Endothelial cell of hepatic sinusoid (primary cell): ENCODE results near the gene TMEM45A.
"Not testable (repeated sequence)": the region's sequence is repeated elsewhere in the genome, so short reads cannot be mapped to it uniquely, and the experiment has no call there.

Experiments
- in situ Hi-C: cut with HindIII; loops from 2 replicates; pipeline ENCODE4 v1.10.0; 2017; ENCODE audit warnings: low sequenced_read_pairs

TMEM45A gene

GRCh38 chr3:100492059-100493006 lies at the start of gene TMEM45A:
Gene TMEM45A, plus strand, starts transcription at chr3:100492619. Its CDS starts 62,593 bp downstream, at chr3:100555212.
- in situ Hi-C loops: no loop called here

- in situ Hi-C loops: no loop called here
These were observed 48.7 kb upstream of the TMEM45A start for GRCh38 chr3:100443690-100444089.

GRCh38 chr3:100447067-100447466 lies 45.4 kb upstream of the TMEM45A start:
- in situ Hi-C loops: not testable (repeated sequence)

- in situ Hi-C loops: no loop called here
These were observed 44.3 kb upstream of the TMEM45A start for GRCh38 chr3:100448079-100448478.

GRCh38 chr3:100449214-100449613 lies 43.2 kb upstream of the TMEM45A start:
- in situ Hi-C loops: no loop called here

GRCh38 chr3:100454677-100455076 lies 37.7 kb upstream of the TMEM45A start:
- in situ Hi-C loops: no loop called here

GRCh38 chr3:100455841-100456550 lies 36.4 kb upstream of the TMEM45A start:
- in situ Hi-C loops: no loop called here

- in situ Hi-C loops: no loop called here
These were observed 35.7 kb upstream of the TMEM45A start for GRCh38 chr3:100456745-100457144.

- in situ Hi-C loops: no loop called here
These were observed 34.6 kb upstream of the TMEM45A start for GRCh38 chr3:100457811-100458210.

- in situ Hi-C loops: no loop called here
These were observed 33.6 kb upstream of the TMEM45A start for GRCh38 chr3:100458814-100459213.

- in situ Hi-C loops: no loop called here
These were observed 29.4 kb upstream of the TMEM45A start for GRCh38 chr3:100463002-100463401.

- in situ Hi-C loops: no loop called here
These were observed 28.7 kb upstream of the TMEM45A start for GRCh38 chr3:100463646-100464155.

GRCh38 chr3:100465892-100466777 lies 26.3 kb upstream of the TMEM45A start:
- in situ Hi-C loops: loop anchor here (5.0 kb wide), 1 partner anchor 111 kb away; no protein-coding TSS in a partner anchor

- in situ Hi-C loops: loop anchor here (5.0 kb wide), 1 partner anchor 110 kb away; no protein-coding TSS in a partner anchor
These were observed 25.3 kb upstream of the TMEM45A start for GRCh38 chr3:100467133-100467532.

- in situ Hi-C loops: loop anchor here (5.0 kb wide), 1 partner anchor 109 kb away; no protein-coding TSS in a partner anchor
These were observed 23.7 kb upstream of the TMEM45A start for GRCh38 chr3:100468676-100469075.

GRCh38 chr3:100470951-100471350 lies 21.5 kb upstream of the TMEM45A start:
- in situ Hi-C loops: no loop called here

- in situ Hi-C loops: no loop called here
These were observed 21.0 kb upstream of the TMEM45A start for GRCh38 chr3:100471444-100471843.

GRCh38 chr3:100477851-100478360 lies 14.5 kb upstream of the TMEM45A start:
- in situ Hi-C loops: not testable (repeated sequence)

- in situ Hi-C loops: not testable (repeated sequence)
These were observed 13.9 kb upstream of the TMEM45A start for GRCh38 chr3:100478521-100478920.

- in situ Hi-C loops: no loop called here
These were observed 12.3 kb upstream of the TMEM45A start for GRCh38 chr3:100480081-100480480.
